SIG-M5 treated with dmso at 0.1 percent for 504 hours (cell line): ENCODE measurements around the gene GPR180.

Experiments used
- DNase-seq: peaks from one replicate; lab custom pipeline; 2025; ENCODE audit not compliant: unreplicated experiment; lab: John Stamatoyannopoulos, UW

Gene GPR180

GRCh38 chr13:94601446-94602431 is at the start of gene GPR180:
GPR180 (plus strand) TSS chr13:94601857; CDS start chr13:94601928, 71 bp downstream.
- peak; percentile 100 for DNase-seq

GRCh38 chr13:94552095-94552494 is 49.6 kb upstream of the GPR180 start:
- no peak for DNase-seq

GRCh38 chr13:94553766-94554165 is 47.9 kb upstream of the GPR180 start:
- DNase-seq, result no peak

GRCh38 chr13:94556041-94556440 is 45.6 kb upstream of the GPR180 start:
- DNase-seq, result no peak

GRCh38 chr13:94556621-94557020 is 45.0 kb upstream of the GPR180 start:
- DNase-seq, result no peak

- no peak for DNase-seq
Observed at GRCh38 chr13:94557684-94558235, 43.9 kb upstream of the GPR180 start.

- DNase-seq, result no peak
Observed at GRCh38 chr13:94558716-94559115, 42.9 kb upstream of the GPR180 start.

- DNase-seq, result no peak
Observed at GRCh38 chr13:94559222-94559795, 42.3 kb upstream of the GPR180 start.

- no peak for DNase-seq
Observed at GRCh38 chr13:94560116-94560515, 41.5 kb upstream of the GPR180 start.

GRCh38 chr13:94561126-94561525 is 40.5 kb upstream of the GPR180 start:
- no peak for DNase-seq

GRCh38 chr13:94567581-94567980 is 34.1 kb upstream of the GPR180 start:
- no peak for DNase-seq

- DNase-seq, result no peak
Observed at GRCh38 chr13:94568443-94568842, 33.2 kb upstream of the GPR180 start.

- DNase-seq, result no peak
Observed at GRCh38 chr13:94569615-94570014, 32.0 kb upstream of the GPR180 start.

- DNase-seq, result no peak
Observed at GRCh38 chr13:94579063-94579462, 22.6 kb upstream of the GPR180 start.

- no peak for DNase-seq
Observed at GRCh38 chr13:94583926-94584325, 17.7 kb upstream of the GPR180 start.

GRCh38 chr13:94585543-94586101 is 16.0 kb upstream of the GPR180 start:
- DNase-seq, result no peak

- DNase-seq, result no peak
Observed at GRCh38 chr13:94586371-94586770, 15.3 kb upstream of the GPR180 start.

- DNase-seq, result no peak
Observed at GRCh38 chr13:94588541-94588940, 13.1 kb upstream of the GPR180 start.

- DNase-seq, result no peak
Observed at GRCh38 chr13:94590744-94591143, 10.9 kb upstream of the GPR180 start.

GRCh38 chr13:94595001-94595949 is 6.4 kb upstream of the GPR180 start:
- DNase-seq, result peak; percentile 61
